Measurements from ENCODE around the gene CD300LB. TPM values are rescaled to one million over a fixed set of nuclear protein-coding genes. Genes with fewer than 3 reads are reported as not detected.
A peak's percentile ranks its signal among the peaks of the same experiment; 100 is the strongest.

The CD300LB gene
- total and polyA plus RNA-seq, 2 donors from 2014 or later: 0.91 TPM; not detected in 1

DNA sequence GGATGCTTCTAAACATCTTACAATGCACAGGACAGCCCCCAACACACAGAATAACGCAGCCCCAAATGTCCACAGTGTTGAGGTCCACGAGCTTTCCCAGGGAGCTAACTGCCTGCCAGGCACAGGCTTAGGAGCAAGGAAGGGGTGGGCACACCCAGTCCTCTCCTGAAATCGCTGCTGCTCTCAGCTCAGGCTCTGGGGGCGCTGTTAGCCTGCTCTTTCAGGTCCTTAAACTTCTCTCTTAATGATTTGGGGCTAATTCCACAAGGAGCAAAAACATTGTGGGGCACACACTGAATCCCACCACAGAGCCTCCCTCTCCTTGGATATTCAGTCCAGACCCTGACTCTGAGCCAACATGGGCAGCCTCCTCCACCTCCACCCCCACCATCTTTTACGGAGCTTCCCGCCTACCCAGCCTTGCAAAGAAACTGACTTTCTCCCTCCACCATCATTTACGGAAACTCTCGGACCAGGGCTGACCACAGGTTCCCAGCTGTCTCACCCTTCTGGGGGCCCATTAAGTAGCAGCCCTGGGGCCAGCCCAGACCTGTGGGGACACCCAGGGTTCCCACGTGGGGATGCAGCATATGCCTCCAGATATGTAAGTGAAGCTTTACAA, 35.0 kb upstream of the CD300LB start:
- no peak overlapping the region for H3K9ac ChIP-seq (ENCODE audit: low read length in 3 of 3)
- no peaks in the 10 kb centered on the region for H3K36me3 ChIP-seq (ENCODE audit: control insufficient read depth in 2 of 3, insufficient read depth in 3 of 3, low read length in 3 of 3)
- DNase-seq (peak in 4 of 5 donors; percentile 33 to 54 (median 50)), FAIRE-seq (no peak)
- peaks cover 0 to 3% (median 1%) of the 10 kb centered on the region in 3 donors for H3K9me3 ChIP-seq (ENCODE audit: control insufficient read depth in 2 of 3, insufficient read depth in 1 of 3, low read length in 3 of 3)
- H3K27ac ChIP-seq (ENCODE audit: low read depth in 2 of 2, low read length in 2 of 2): no peak overlapping the region
- H3K4me1 ChIP-seq (ENCODE audit: control insufficient read depth in 2 of 3, insufficient read depth in 2 of 3, low read depth in 1 of 3, low read length in 3 of 3): peaks cover 0 to 4% (median 0%) of the 10 kb centered on the region in 3 donors
- H3K27me3 ChIP-seq (ENCODE audit: control insufficient read depth, insufficient read depth, low read length): no peaks in the 10 kb centered on the region
- TF ChIP-seq, protein P1, sequence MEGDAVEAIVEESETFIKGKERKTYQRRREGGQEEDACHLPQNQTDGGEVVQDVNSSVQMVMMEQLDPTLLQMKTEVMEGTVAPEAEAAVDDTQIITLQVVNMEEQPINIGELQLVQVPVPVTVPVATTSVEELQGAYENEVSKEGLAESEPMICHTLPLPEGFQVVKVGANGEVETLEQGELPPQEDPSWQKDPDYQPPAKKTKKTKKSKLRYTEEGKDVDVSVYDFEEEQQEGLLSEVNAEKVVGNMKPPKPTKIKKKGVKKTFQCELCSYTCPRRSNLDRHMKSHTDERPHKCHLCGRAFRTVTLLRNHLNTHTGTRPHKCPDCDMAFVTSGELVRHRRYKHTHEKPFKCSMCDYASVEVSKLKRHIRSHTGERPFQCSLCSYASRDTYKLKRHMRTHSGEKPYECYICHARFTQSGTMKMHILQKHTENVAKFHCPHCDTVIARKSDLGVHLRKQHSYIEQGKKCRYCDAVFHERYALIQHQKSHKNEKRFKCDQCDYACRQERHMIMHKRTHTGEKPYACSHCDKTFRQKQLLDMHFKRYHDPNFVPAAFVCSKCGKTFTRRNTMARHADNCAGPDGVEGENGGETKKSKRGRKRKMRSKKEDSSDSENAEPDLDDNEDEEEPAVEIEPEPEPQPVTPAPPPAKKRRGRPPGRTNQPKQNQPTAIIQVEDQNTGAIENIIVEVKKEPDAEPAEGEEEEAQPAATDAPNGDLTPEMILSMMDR (IDR thresholded peaks at IDR 0.05; ENCODE audit: borderline replicate concordance, extremely low read depth, insufficient read depth): peak; percentile 41
- intact Hi-C loops (cut with DNase I): no loop called here
- no peak overlapping the region for H3K4me3 ChIP-seq (ENCODE audit: low read length in 3 of 3)

DNA sequence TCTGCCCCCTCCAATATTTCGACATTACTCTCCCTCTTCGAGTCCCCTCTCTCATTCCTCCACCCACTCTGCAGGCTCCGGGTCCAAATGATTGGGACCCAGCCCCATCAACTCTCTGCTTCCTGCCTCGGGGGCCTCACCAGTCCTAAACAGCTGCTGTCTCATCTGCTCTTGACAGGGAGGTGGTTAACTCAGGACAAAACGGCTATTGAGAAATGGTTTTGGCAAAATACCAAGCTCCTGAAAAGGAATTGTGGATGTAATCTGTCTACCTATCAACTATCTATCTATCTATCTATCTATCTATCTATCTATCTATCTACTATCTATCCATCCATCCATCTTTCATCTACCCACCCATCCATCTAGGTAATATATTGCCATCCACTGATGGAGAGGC, 33.9 kb upstream of the CD300LB start:
- TF ChIP-seq, protein P1 (IDR thresholded peaks at IDR 0.05; ENCODE audit: borderline replicate concordance, extremely low read depth, insufficient read depth): no peak
- Histone ChIP-seq H3K9ac (ENCODE audit: low read length in 3 of 3) (no peak overlapping the region), H3K27me3 (ENCODE audit: control insufficient read depth, insufficient read depth, low read length) (no peaks in the 10 kb centered on the region), H3K4me3 (ENCODE audit: low read length in 3 of 3) (no peak overlapping the region), H3K9me3 (ENCODE audit: control insufficient read depth in 2 of 3, insufficient read depth in 1 of 3, low read length in 3 of 3) (peaks cover 0 to 3% (median 0%) of the 10 kb centered on the region in 3 donors), H3K4me1 (ENCODE audit: control insufficient read depth in 2 of 3, insufficient read depth in 2 of 3, low read depth in 1 of 3, low read length in 3 of 3) (peaks cover 0 to 4% (median 0%) of the 10 kb centered on the region in 3 donors), H3K27ac (ENCODE audit: low read depth in 2 of 2, low read length in 2 of 2) (no peak overlapping the region), H3K36me3 (ENCODE audit: control insufficient read depth in 2 of 3, insufficient read depth in 3 of 3, low read length in 3 of 3) (no peaks in the 10 kb centered on the region)
- no peak for DNase-seq
- intact Hi-C loops (cut with DNase I): no loop called here
- FAIRE-seq: no peak

DNA sequence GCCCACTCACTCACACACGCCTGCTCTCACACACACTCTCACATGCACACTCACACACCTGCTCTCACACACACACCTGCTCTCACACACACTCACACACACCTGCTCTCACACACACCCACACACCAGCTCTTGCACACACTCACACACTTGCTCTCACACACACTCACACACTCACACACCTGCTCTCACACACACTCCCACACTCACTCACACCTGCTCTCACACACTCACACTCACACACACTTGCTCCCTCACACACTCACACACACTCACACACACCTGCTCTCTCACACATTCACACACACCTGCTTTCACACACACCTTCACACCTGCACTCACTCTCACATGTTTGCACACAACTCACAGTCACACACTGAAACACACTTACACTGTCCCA, 32.1 kb upstream of the CD300LB start:
- H3K9me3 ChIP-seq (ENCODE audit: control insufficient read depth in 2 of 3, insufficient read depth in 1 of 3, low read length in 3 of 3): no peaks in the 10 kb centered on the region
- TF ChIP-seq, protein P1 (IDR thresholded peaks at IDR 0.05; ENCODE audit: borderline replicate concordance, extremely low read depth, insufficient read depth): no peak
- intact Hi-C loops (cut with DNase I): no loop called here
- no peak overlapping the region for H3K9ac ChIP-seq (ENCODE audit: low read length in 3 of 3)
- no peaks in the 10 kb centered on the region for H3K27me3 ChIP-seq (ENCODE audit: control insufficient read depth, insufficient read depth, low read length)
- H3K27ac ChIP-seq (ENCODE audit: low read depth in 2 of 2, low read length in 2 of 2): no peak overlapping the region
- DNase-seq: no peak
- FAIRE-seq: no peak
- no peaks in the 10 kb centered on the region for H3K36me3 ChIP-seq (ENCODE audit: control insufficient read depth in 2 of 3, insufficient read depth in 3 of 3, low read length in 3 of 3)
- no peak overlapping the region for H3K4me3 ChIP-seq (ENCODE audit: low read length in 3 of 3)
- H3K4me1 ChIP-seq (ENCODE audit: control insufficient read depth in 2 of 3, insufficient read depth in 2 of 3, low read depth in 1 of 3, low read length in 3 of 3): no peaks in the 10 kb centered on the region

DNA sequence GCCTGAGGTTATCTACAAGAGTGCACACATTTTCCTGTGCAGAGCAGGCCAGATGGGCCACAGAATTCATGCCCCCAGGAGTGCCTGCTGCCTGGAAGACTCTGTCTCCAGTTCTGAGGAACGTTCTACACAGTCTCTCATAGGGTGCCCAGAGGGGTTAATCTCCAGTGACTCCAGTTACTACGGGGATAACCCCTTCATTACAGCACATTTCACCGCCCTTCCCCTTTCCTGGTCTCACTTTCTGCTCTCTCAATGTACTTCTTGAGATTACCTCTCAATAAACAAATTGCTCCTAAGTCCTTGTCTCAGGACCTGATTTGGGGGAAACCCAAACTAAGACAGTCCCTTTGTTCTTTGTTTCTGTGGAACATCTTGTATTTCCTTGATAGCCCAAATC, 30.3 kb upstream of the CD300LB start:
- H3K27me3 ChIP-seq (ENCODE audit: control insufficient read depth, insufficient read depth, low read length): no peaks in the 10 kb centered on the region

More for the DNA sequence above, 30.3 kb upstream of the CD300LB start:
- H3K9ac ChIP-seq (ENCODE audit: low read length in 3 of 3): no peak overlapping the region
- no peak for FAIRE-seq
- H3K36me3 ChIP-seq (ENCODE audit: control insufficient read depth in 2 of 3, insufficient read depth in 3 of 3, low read length in 3 of 3): no peaks in the 10 kb centered on the region
- H3K4me3 ChIP-seq (ENCODE audit: low read length in 3 of 3): no peak overlapping the region
- no peak overlapping the region for H3K27ac ChIP-seq (ENCODE audit: low read depth in 2 of 2, low read length in 2 of 2)
- H3K9me3 ChIP-seq (ENCODE audit: control insufficient read depth in 2 of 3, insufficient read depth in 1 of 3, low read length in 3 of 3): no peaks in the 10 kb centered on the region
- intact Hi-C loops (cut with DNase I): no loop called here
- TF ChIP-seq, protein P1 (IDR thresholded peaks at IDR 0.05; ENCODE audit: borderline replicate concordance, extremely low read depth, insufficient read depth): no peak
- no peak for DNase-seq
- H3K4me1 ChIP-seq (ENCODE audit: control insufficient read depth in 2 of 3, insufficient read depth in 2 of 3, low read depth in 1 of 3, low read length in 3 of 3): no peaks in the 10 kb centered on the region
